Stimulated activated memory B cell treated with anti-CD40 and anti-IgM and Interleukin-4, amounts not matched to agents 10 μg/mL and 1 μg/mL and 100 μg/mL, for 72 hours (primary cell): ENCODE data around the gene AMDHD2.
A peak's percentile ranks its signal among the peaks of the same experiment; 100 is the strongest.

Source experiments
- ATAC-seq: fragments of 150-1000 bp; cut with Tn5 transposase; 2 replicates; pipeline ENCODE4 v1.10.0; 2021
- H3K27ac Mint-ChIP-seq: one replicate; pipeline ENCODE4 v1.8.0; 2022; ENCODE audit warnings: mild to moderate bottlenecking, mixed read lengths
- H3K27me3 Mint-ChIP-seq: one replicate; pipeline ENCODE4 v1.8.0; 2022; ENCODE audit warnings: mixed read lengths
- H3K36me3 Mint-ChIP-seq: one replicate; pipeline ENCODE4 v1.8.0; 2022; ENCODE audit warnings: mixed read lengths
- H3K4me1 Mint-ChIP-seq: one replicate; pipeline ENCODE4 v1.8.0; 2022; ENCODE audit warnings: mixed read lengths
- H3K4me3 Mint-ChIP-seq: one replicate; pipeline ENCODE4 v1.8.0; 2022; ENCODE audit warnings: mild to moderate bottlenecking, moderate library complexity, mixed read lengths
- H3K9me3 Mint-ChIP-seq: one replicate; pipeline ENCODE4 v1.8.0; 2022; ENCODE audit warnings: mixed read lengths

Gene AMDHD2

GRCh38 chr16:2490190-2491105 is 29.7 kb upstream of the AMDHD2 start:
- Mint-ChIP-seq H3K4me1 (peaks cover 19% of the 10 kb centered on the region), H3K9me3 (no peaks in the 10 kb centered on the region), H3K36me3 (no peaks in the 10 kb centered on the region), H3K4me3 (no peak overlapping the region), H3K27me3 (no peaks in the 10 kb centered on the region), H3K27ac (no peak overlapping the region)
- ATAC-seq = no peak

- no peaks in the 10 kb centered on the region for H3K27me3 Mint-ChIP-seq
- H3K27ac Mint-ChIP-seq = no peak overlapping the region
- ATAC-seq = no peak
- H3K36me3 Mint-ChIP-seq = peaks cover under 1% of the 10 kb centered on the region
- no peak overlapping the region for H3K4me3 Mint-ChIP-seq
- no peaks in the 10 kb centered on the region for H3K9me3 Mint-ChIP-seq
- H3K4me1 Mint-ChIP-seq = peaks cover 7% of the 10 kb centered on the region
Observed at GRCh38 chr16:2492292-2492691, 27.9 kb upstream of the AMDHD2 start.

GRCh38 chr16:2493605-2494004 is 26.6 kb upstream of the AMDHD2 start:
- Mint-ChIP-seq H3K36me3 (peaks cover 10% of the 10 kb centered on the region), H3K27ac (no peak overlapping the region), H3K27me3 (no peaks in the 10 kb centered on the region), H3K4me1 (no peaks in the 10 kb centered on the region), H3K9me3 (no peaks in the 10 kb centered on the region), H3K4me3 (no peak overlapping the region)
- no peak for ATAC-seq

GRCh38 chr16:2494616-2495015 is 25.6 kb upstream of the AMDHD2 start:
- Mint-ChIP-seq H3K27ac (no peak overlapping the region), H3K36me3 (peaks cover 10% of the 10 kb centered on the region), H3K27me3 (no peaks in the 10 kb centered on the region), H3K4me1 (no peaks in the 10 kb centered on the region), H3K9me3 (no peaks in the 10 kb centered on the region), H3K4me3 (no peak overlapping the region)
- ATAC-seq = no peak

GRCh38 chr16:2495041-2495440 is 25.1 kb upstream of the AMDHD2 start:
- Mint-ChIP-seq H3K4me3 (no peak overlapping the region), H3K27ac (no peak overlapping the region), H3K36me3 (peaks cover 10% of the 10 kb centered on the region), H3K27me3 (no peaks in the 10 kb centered on the region), H3K9me3 (no peaks in the 10 kb centered on the region), H3K4me1 (no peaks in the 10 kb centered on the region)
- ATAC-seq = no peak

GRCh38 chr16:2496223-2497115 is 23.7 kb upstream of the AMDHD2 start:
- H3K36me3 Mint-ChIP-seq = peaks cover 10% of the 10 kb centered on the region
- H3K27me3 Mint-ChIP-seq = no peaks in the 10 kb centered on the region
- H3K27ac Mint-ChIP-seq = no peak overlapping the region
- H3K4me1 Mint-ChIP-seq = no peaks in the 10 kb centered on the region
- no peaks in the 10 kb centered on the region for H3K9me3 Mint-ChIP-seq
- no peak overlapping the region for H3K4me3 Mint-ChIP-seq
- ATAC-seq = no peak

- Mint-ChIP-seq H3K27ac (no peak overlapping the region), H3K27me3 (no peaks in the 10 kb centered on the region), H3K4me3 (no peak overlapping the region), H3K9me3 (no peaks in the 10 kb centered on the region), H3K4me1 (peaks cover 5% of the 10 kb centered on the region), H3K36me3 (peaks cover 10% of the 10 kb centered on the region)
- no peak for ATAC-seq
Observed at GRCh38 chr16:2497116-2497630, 23.0 kb upstream of the AMDHD2 start.

GRCh38 chr16:2497695-2498484 is 22.3 kb upstream of the AMDHD2 start:
- Mint-ChIP-seq H3K4me1 (peaks cover 5% of the 10 kb centered on the region), H3K9me3 (no peaks in the 10 kb centered on the region), H3K27ac (no peak overlapping the region), H3K4me3 (no peak overlapping the region), H3K36me3 (peaks cover 10% of the 10 kb centered on the region), H3K27me3 (no peaks in the 10 kb centered on the region)
- no peak for ATAC-seq

- peaks cover 5% of the 10 kb centered on the region for H3K4me1 Mint-ChIP-seq
- no peaks in the 10 kb centered on the region for H3K27me3 Mint-ChIP-seq
- ATAC-seq = no peak
- H3K4me3 Mint-ChIP-seq = no peak overlapping the region
- H3K27ac Mint-ChIP-seq = no peak overlapping the region
- peaks cover 10% of the 10 kb centered on the region for H3K36me3 Mint-ChIP-seq
- H3K9me3 Mint-ChIP-seq = no peaks in the 10 kb centered on the region
Observed at GRCh38 chr16:2498531-2499253, 21.5 kb upstream of the AMDHD2 start.

GRCh38 chr16:2499454-2499853 is 20.7 kb upstream of the AMDHD2 start:
- no peak overlapping the region for H3K27ac Mint-ChIP-seq

GRCh38 chr16:2499890-2500429 is 20.2 kb upstream of the AMDHD2 start:
- no peak overlapping the region for H3K4me3 Mint-ChIP-seq
- H3K9me3 Mint-ChIP-seq = no peaks in the 10 kb centered on the region
- H3K36me3 Mint-ChIP-seq = peaks cover 10% of the 10 kb centered on the region
- ATAC-seq = no peak
- no peak overlapping the region for H3K27ac Mint-ChIP-seq
- H3K27me3 Mint-ChIP-seq = no peaks in the 10 kb centered on the region
- peaks cover 5% of the 10 kb centered on the region for H3K4me1 Mint-ChIP-seq

More at GRCh38 chr16:2499454-2499853, 20.7 kb upstream of the AMDHD2 start:
- ATAC-seq = no peak
- H3K4me1 Mint-ChIP-seq = peaks cover 5% of the 10 kb centered on the region
- H3K9me3 Mint-ChIP-seq = no peaks in the 10 kb centered on the region
- no peaks in the 10 kb centered on the region for H3K27me3 Mint-ChIP-seq
- peaks cover 10% of the 10 kb centered on the region for H3K36me3 Mint-ChIP-seq
- no peak overlapping the region for H3K4me3 Mint-ChIP-seq

GRCh38 chr16:2500430-2500917 is 19.7 kb upstream of the AMDHD2 start:
- Mint-ChIP-seq H3K36me3 (peaks cover 10% of the 10 kb centered on the region), H3K27me3 (no peaks in the 10 kb centered on the region), H3K27ac (no peak overlapping the region), H3K9me3 (no peaks in the 10 kb centered on the region), H3K4me1 (peaks cover 5% of the 10 kb centered on the region), H3K4me3 (no peak overlapping the region)
- ATAC-seq = no peak

GRCh38 chr16:2500918-2501750 is 19.0 kb upstream of the AMDHD2 start:
- no peaks in the 10 kb centered on the region for H3K9me3 Mint-ChIP-seq
- no peak overlapping the region for H3K4me3 Mint-ChIP-seq
- H3K27me3 Mint-ChIP-seq = no peaks in the 10 kb centered on the region
- H3K36me3 Mint-ChIP-seq = peaks cover 10% of the 10 kb centered on the region
- H3K4me1 Mint-ChIP-seq = peaks cover 5% of the 10 kb centered on the region
- H3K27ac Mint-ChIP-seq = no peak overlapping the region
- peak; percentile 85 for ATAC-seq
